K562 (cell line): ENCODE data around the gene RSPH6A. TPM values are rescaled to one million over a fixed set of nuclear protein-coding genes. Genes with fewer than 3 reads are reported as not detected.

ENCODE experiments used
- IFI16 ChIP-seq: fragments of 250-450 bp; sonication (Bioruptor Pico); IDR thresholded peaks from 2 replicates; pipeline ENCODE4 v2.1.2; 2022; ENCODE audit warnings: mild to moderate bottlenecking, inconsistent platforms
- NFE2L1 ChIP-seq: fragments of 450-650 bp; IDR thresholded peaks from 2 replicates; pipeline ENCODE4 v1.6.1; 2016; ENCODE audit warnings: missing genetic modification characterization, low read depth, mild to moderate bottlenecking, missing compliant biosample characterization, moderate library complexity, borderline replicate concordance
- PKNOX1 ChIP-seq: fragments of 450-650 bp; IDR thresholded peaks from 2 replicates; pipeline ENCODE4 v1.6.1; 2016
- POLR2G ChIP-seq: fragments of 200-400 bp; formaldehyde crosslinking; IDR thresholded peaks from 2 replicates; pipeline ENCODE4 v1.6.1; 2017; ENCODE audit warnings: low read depth, mild to moderate bottlenecking, antibody characterized with exemption, low read length, moderate library complexity
- SIN3B ChIP-seq: fragments of 450-650 bp; IDR thresholded peaks from 2 replicates; pipeline ENCODE4 v1.6.1; 2017; ENCODE audit warnings: low read depth, mild to moderate bottlenecking, moderate library complexity
- SRSF1 ChIP-seq: fragments of 200-400 bp; formaldehyde crosslinking; IDR thresholded peaks from 2 replicates; pipeline ENCODE4 v1.6.1; 2017; ENCODE audit warnings: mild to moderate bottlenecking, low read depth, low read length, moderate library complexity
- ZFP1 ChIP-seq: fragments of 450-650 bp; formaldehyde crosslinking; IDR thresholded peaks from 2 replicates; pipeline ENCODE4 v1.4.0; 2020; ENCODE audit warnings: mild to moderate bottlenecking, mixed read lengths
- ZNF217 ChIP-seq: sonication (generic); formaldehyde crosslinking; IDR thresholded peaks from 2 replicates; pipeline ENCODE4 v1.8.0; 2022; ENCODE audit warnings: mild to moderate bottlenecking, missing genetic modification reagents
- ZNF224 ChIP-seq: sonication (generic); formaldehyde crosslinking; IDR thresholded peaks from 2 replicates; pipeline ENCODE4 v1.8.0; 2022; ENCODE audit warnings: mild to moderate bottlenecking, missing genetic modification reagents
- ZNF780A ChIP-seq: fragments of 250-450 bp; sonication (Bioruptor Pico); IDR thresholded peaks from 2 replicates; pipeline ENCODE4 v1.5.0; 2021; ENCODE audit warnings: mild to moderate bottlenecking
- polyA plus RNA-seq, 8 experiments: library from polyadenylated mRNA; depleted of rRNA in 4 of 8; stranded (reverse) in 5 of 8; unstranded in 3 of 8; fragments of >200 nt; fragmentation: Nextera tagmentation in 2 of 8; fragmentation: Illumina TruSeq in 1 of 8; extraction: Ambion mirVana in 2 of 8; extraction: Trizol in 1 of 8; gene quantifications; 2 replicates each; pipeline versions ENCODE4 v1.2.1 to v1.2.3, GENCODE V29; 2011 to 2014; ENCODE audit warnings: inconsistent platforms in 1 of 8, missing spikeins in 1 of 8
- total RNA-seq, 7 experiments: library from RNA; depleted of rRNA in 6 of 7; stranded (reverse); fragments of >200 nt in 6 of 7; fragmentation: Illumina TruSeq in 2 of 7; extraction: Trizol in 2 of 7; gene quantifications; 2 replicates each; pipeline versions ENCODE4 v1.2.1 to v1.2.3, GENCODE V29; 2011 to 2021; ENCODE audit warnings: low replicate concordance in 1 of 7
- TF ChIP-seq, protein P1 (sequence below), 2 experiments: fragments of 450-650 bp in 1 of 2; sonication (generic) in 1 of 2; formaldehyde crosslinking; conservative IDR thresholded peaks; 2 replicates each; pipeline versions ENCODE4 v1.4.0 to v1.8.1; 2020 to 2022; ENCODE audit warnings: mild to moderate bottlenecking in 1 of 2, missing genetic modification reagents in 1 of 2
- TF ChIP-seq, protein P2 (sequence below), 2 experiments: IDR thresholded peaks in 1 of 2; conservative IDR thresholded peaks in 1 of 2; 2 replicates each; pipeline ENCODE4 v1.6.1; 2016; ENCODE audit warnings: low read depth in 2 of 2, mild to moderate bottlenecking in 1 of 2, missing compliant biosample characterization in 1 of 2, missing genetic modification characterization in 1 of 2, moderate library complexity in 1 of 2
- TF ChIP-seq, protein P3 (sequence below): fragments of 200-400 bp; formaldehyde crosslinking; IDR thresholded peaks from 2 replicates; pipeline ENCODE4 v1.6.1; 2017; ENCODE audit warnings: mild to moderate bottlenecking, low read depth, low read length, moderate library complexity
- TF ChIP-seq, protein P4 (sequence below): fragments of 250-450 bp; sonication (Bioruptor Pico); IDR thresholded peaks from 2 replicates; pipeline ENCODE4 v1.8.0; 2021; ENCODE audit warnings: moderate library complexity, mild to moderate bottlenecking, inconsistent platforms
- TF ChIP-seq, protein P5 (sequence below): fragments of 450-650 bp; IDR thresholded peaks from 2 replicates; pipeline ENCODE4 v1.6.1; 2016; ENCODE audit warnings: missing biosample characterization, missing genetic modification characterization

RSPH6A gene
- total and polyA plus RNA-seq, 9 of the 15 experiments (the other 6 are each of a cell fraction or from before 2014, with no cell fraction given): 0.03 to 0.15 (median 0.07) TPM; not detected in 5

GRCh38 chr19:45862564-45863334 lies 47.6 kb upstream of the RSPH6A start, which contains the start of gene SYMPK (continued):
- TF ChIP-seq, protein P1, sequence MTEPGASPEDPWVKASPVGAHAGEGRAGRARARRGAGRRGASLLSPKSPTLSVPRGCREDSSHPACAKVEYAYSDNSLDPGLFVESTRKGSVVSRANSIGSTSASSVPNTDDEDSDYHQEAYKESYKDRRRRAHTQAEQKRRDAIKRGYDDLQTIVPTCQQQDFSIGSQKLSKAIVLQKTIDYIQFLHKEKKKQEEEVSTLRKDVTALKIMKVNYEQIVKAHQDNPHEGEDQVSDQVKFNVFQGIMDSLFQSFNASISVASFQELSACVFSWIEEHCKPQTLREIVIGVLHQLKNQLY (CRISPR knock-in tag; conservative IDR thresholded peaks at IDR 0.05): no peak
- TF ChIP-seq, protein P2, sequence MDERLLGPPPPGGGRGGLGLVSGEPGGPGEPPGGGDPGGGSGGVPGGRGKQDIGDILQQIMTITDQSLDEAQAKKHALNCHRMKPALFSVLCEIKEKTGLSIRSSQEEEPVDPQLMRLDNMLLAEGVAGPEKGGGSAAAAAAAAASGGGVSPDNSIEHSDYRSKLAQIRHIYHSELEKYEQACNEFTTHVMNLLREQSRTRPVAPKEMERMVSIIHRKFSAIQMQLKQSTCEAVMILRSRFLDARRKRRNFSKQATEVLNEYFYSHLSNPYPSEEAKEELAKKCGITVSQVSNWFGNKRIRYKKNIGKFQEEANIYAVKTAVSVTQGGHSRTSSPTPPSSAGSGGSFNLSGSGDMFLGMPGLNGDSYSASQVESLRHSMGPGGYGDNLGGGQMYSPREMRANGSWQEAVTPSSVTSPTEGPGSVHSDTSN (CRISPR knock-in tag; IDR thresholded peaks at IDR 0.05; ENCODE audit: low read depth): no peak
- TF ChIP-seq, protein P2 (tag; conservative IDR thresholded peaks at IDR 0.05; ENCODE audit: low read depth): no peak
- TF ChIP-seq ZFP1 (CRISPR knock-in tag): no peak
- TF ChIP-seq ZNF217 (CRISPR knock-in tag): no peak
- TF ChIP-seq, protein P3, sequence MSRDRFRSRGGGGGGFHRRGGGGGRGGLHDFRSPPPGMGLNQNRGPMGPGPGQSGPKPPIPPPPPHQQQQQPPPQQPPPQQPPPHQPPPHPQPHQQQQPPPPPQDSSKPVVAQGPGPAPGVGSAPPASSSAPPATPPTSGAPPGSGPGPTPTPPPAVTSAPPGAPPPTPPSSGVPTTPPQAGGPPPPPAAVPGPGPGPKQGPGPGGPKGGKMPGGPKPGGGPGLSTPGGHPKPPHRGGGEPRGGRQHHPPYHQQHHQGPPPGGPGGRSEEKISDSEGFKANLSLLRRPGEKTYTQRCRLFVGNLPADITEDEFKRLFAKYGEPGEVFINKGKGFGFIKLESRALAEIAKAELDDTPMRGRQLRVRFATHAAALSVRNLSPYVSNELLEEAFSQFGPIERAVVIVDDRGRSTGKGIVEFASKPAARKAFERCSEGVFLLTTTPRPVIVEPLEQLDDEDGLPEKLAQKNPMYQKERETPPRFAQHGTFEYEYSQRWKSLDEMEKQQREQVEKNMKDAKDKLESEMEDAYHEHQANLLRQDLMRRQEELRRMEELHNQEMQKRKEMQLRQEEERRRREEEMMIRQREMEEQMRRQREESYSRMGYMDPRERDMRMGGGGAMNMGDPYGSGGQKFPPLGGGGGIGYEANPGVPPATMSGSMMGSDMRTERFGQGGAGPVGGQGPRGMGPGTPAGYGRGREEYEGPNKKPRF: no peak
- no peak for TF ChIP-seq NFE2L1 (tag)
- peak; percentile 93 for TF ChIP-seq POLR2G
- TF ChIP-seq PKNOX1: no peak; the same call in none of the 2 replicates
- peak; percentile 66 for TF ChIP-seq SIN3B
- TF ChIP-seq ZNF224 (CRISPR knock-in tag): no peak
- TF ChIP-seq, protein P4, sequence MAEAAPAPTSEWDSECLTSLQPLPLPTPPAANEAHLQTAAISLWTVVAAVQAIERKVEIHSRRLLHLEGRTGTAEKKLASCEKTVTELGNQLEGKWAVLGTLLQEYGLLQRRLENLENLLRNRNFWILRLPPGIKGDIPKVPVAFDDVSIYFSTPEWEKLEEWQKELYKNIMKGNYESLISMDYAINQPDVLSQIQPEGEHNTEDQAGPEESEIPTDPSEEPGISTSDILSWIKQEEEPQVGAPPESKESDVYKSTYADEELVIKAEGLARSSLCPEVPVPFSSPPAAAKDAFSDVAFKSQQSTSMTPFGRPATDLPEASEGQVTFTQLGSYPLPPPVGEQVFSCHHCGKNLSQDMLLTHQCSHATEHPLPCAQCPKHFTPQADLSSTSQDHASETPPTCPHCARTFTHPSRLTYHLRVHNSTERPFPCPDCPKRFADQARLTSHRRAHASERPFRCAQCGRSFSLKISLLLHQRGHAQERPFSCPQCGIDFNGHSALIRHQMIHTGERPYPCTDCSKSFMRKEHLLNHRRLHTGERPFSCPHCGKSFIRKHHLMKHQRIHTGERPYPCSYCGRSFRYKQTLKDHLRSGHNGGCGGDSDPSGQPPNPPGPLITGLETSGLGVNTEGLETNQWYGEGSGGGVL (CRISPR knock-in tag): no peak
- TF ChIP-seq SRSF1: no peak
- TF ChIP-seq ZNF780A (CRISPR knock-in tag): no peak
- no peak for TF ChIP-seq IFI16 (CRISPR knock-in tag)
- TF ChIP-seq, protein P5, sequence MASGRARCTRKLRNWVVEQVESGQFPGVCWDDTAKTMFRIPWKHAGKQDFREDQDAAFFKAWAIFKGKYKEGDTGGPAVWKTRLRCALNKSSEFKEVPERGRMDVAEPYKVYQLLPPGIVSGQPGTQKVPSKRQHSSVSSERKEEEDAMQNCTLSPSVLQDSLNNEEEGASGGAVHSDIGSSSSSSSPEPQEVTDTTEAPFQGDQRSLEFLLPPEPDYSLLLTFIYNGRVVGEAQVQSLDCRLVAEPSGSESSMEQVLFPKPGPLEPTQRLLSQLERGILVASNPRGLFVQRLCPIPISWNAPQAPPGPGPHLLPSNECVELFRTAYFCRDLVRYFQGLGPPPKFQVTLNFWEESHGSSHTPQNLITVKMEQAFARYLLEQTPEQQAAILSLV (tag): no peak
